Loucy (cell line): ENCODE results near the gene TIMM29.

Experiments used
- EZH2phosphoT487 ChIP-seq: fragments of 200-600 bp; IDR thresholded peaks from 2 replicates; pipeline ENCODE4 v1.6.1; 2018; ENCODE audit warnings: antibody characterized with exemption, mild to moderate bottlenecking, moderate library complexity, borderline replicate concordance
- TF ChIP-seq, protein P1 (sequence below): fragments of 200-600 bp; sonication (generic); conservative IDR thresholded peaks from 2 replicates; pipeline ENCODE4 v1.5.1; 2014; ENCODE audit warnings: mild to moderate bottlenecking, antibody characterized with exemption, low read length

DNA sequence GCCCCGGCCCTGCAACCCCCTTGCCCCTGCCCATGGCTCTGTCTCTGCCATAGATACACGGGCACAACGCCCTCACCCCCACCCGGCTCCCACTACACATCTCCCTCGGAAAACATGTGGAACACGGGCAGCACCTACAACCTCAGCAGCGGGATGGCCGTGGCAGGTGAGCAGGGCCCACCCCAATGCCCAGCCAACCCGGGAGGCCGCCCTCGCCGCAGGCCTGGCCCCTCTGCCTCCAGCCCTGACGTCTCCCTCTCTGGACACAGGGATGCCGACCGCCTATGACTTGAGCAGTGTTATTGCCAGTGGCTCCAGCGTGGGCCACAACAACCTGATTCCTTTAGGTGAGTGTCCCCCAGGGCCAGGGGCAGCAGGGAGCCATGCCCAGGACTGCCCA is 7.8 kb upstream of the TIMM29 start:
- TF ChIP-seq, protein P1, sequence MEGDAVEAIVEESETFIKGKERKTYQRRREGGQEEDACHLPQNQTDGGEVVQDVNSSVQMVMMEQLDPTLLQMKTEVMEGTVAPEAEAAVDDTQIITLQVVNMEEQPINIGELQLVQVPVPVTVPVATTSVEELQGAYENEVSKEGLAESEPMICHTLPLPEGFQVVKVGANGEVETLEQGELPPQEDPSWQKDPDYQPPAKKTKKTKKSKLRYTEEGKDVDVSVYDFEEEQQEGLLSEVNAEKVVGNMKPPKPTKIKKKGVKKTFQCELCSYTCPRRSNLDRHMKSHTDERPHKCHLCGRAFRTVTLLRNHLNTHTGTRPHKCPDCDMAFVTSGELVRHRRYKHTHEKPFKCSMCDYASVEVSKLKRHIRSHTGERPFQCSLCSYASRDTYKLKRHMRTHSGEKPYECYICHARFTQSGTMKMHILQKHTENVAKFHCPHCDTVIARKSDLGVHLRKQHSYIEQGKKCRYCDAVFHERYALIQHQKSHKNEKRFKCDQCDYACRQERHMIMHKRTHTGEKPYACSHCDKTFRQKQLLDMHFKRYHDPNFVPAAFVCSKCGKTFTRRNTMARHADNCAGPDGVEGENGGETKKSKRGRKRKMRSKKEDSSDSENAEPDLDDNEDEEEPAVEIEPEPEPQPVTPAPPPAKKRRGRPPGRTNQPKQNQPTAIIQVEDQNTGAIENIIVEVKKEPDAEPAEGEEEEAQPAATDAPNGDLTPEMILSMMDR, result no peak
- TF ChIP-seq EZH2phosphoT487, result no peak
